ENCODE measurements around the gene FGF2.
"Not testable (repeated sequence)": the region's sequence is repeated elsewhere in the genome, so short reads cannot be mapped to it uniquely, and the experiment has no call there.

FGF2 gene

DNA sequence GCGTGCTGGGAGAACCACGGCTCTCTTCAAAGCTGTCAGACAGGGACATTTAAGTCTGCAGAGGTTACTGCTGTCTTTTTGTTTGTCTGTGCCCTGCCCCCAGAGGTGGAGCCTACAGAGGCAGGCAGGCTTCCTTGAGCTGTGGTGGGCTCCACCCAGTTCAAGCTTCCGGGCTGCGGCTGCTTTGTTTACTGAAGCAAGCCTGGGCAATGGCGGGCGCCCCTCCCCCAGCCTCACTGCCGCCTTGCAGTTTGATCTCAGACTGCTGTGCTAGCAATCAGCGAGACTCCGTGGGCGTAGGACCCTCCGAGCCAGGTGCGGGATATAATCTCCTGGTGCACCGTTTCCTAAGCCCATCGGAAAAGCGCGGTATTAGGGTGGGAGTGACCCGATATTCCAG, 118.5 kb downstream of the FGF2 start:
- not testable (repeated sequence) for DNase-seq

DNA sequence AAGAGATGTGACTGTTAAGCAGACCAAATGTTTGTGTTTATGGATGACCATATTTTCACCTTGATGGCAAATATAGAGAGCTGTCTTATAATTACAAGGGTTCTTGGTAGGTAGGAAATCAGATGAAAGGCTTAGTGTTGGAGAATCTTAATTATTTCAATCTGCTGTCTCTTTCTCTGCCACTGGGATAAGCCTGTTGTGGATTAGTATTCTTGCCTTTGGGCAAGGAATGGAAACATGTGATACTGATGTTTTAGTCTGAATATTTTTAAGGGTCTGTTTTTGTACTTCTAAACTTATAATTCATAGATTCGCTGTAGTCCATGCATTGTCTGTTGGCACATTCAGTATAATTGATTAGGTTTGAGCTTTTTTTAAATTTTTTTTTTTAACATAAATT, 119.5 kb downstream of the FGF2 start:
- DNase-seq: no peak
